WTC11 (cell line): Measurements from ENCODE around the gene PIKFYVE.

Source experiments
- CTCF ChIP-seq: fragments of 200-600 bp; IDR thresholded peaks from 2 replicates; pipeline ENCODE4 v1.8.0; 2022; ENCODE audit warnings: antibody characterized with exemption
- E2F4 ChIP-seq: sonication (generic); formaldehyde crosslinking; IDR thresholded peaks from 2 replicates; pipeline ENCODE4 v1.8.1; 2022; ENCODE audit warnings: low read depth, mild to moderate bottlenecking, moderate library complexity, missing genetic modification reagents, borderline replicate concordance
- SP1 ChIP-seq: sonication (generic); formaldehyde crosslinking; conservative IDR thresholded peaks from 2 replicates; pipeline ENCODE4 v1.8.1; 2022; ENCODE audit warnings: missing genetic modification reagents
- ZNF263 ChIP-seq: sonication (generic); formaldehyde crosslinking; IDR thresholded peaks from 2 replicates; pipeline ENCODE4 v1.8.1; 2022; ENCODE audit warnings: low read depth, mild to moderate bottlenecking, moderate library complexity, missing genetic modification reagents

- TF ChIP-seq CTCF (no peak), ZNF263 (CRISPR knock-in tag) (no peak), E2F4 (no peak), SP1 (no peak)
Observed at GRCh38 chr2:208329485-208329884, 63.4 kb downstream of the PIKFYVE start.
